NB4 (cell line): ENCODE data around the gene USP12.
A peak's percentile ranks its signal among the peaks of the same experiment; 100 is the strongest.

ENCODE experiments used
- DNase-seq: peaks from one replicate; pipeline ENCODE4 v3.0.0; 2010; ENCODE audit warnings: low read depth
- H3K4me3 ChIP-seq: one replicate; pipeline ENCODE4 v1.5.1; 2011; ENCODE audit warnings: mild to moderate bottlenecking, low read depth, low read length, moderate library complexity
- MAX ChIP-seq: IDR thresholded peaks from 2 replicates; pipeline ENCODE4 v1.6.1; 2011; ENCODE audit warnings: low read depth, low read length
- MYC ChIP-seq: IDR thresholded peaks from 2 replicates; pipeline ENCODE4 v1.6.1; 2011; ENCODE audit warnings: low read depth, low read length
- POLR2A ChIP-seq: IDR thresholded peaks from 2 replicates; pipeline ENCODE4 v1.6.1; 2011; ENCODE audit warnings: mild to moderate bottlenecking; ENCODE audit not compliant: insufficient read length; ENCODE audit errors: extremely low read depth
- TF ChIP-seq, protein P1 (sequence below): IDR thresholded peaks from one replicate; pipeline ENCODE4 v1.5.1; 2012; ENCODE audit warnings: low read depth, low read length

The USP12 gene, protein sequence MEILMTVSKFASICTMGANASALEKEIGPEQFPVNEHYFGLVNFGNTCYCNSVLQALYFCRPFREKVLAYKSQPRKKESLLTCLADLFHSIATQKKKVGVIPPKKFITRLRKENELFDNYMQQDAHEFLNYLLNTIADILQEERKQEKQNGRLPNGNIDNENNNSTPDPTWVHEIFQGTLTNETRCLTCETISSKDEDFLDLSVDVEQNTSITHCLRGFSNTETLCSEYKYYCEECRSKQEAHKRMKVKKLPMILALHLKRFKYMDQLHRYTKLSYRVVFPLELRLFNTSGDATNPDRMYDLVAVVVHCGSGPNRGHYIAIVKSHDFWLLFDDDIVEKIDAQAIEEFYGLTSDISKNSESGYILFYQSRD

DNA sequence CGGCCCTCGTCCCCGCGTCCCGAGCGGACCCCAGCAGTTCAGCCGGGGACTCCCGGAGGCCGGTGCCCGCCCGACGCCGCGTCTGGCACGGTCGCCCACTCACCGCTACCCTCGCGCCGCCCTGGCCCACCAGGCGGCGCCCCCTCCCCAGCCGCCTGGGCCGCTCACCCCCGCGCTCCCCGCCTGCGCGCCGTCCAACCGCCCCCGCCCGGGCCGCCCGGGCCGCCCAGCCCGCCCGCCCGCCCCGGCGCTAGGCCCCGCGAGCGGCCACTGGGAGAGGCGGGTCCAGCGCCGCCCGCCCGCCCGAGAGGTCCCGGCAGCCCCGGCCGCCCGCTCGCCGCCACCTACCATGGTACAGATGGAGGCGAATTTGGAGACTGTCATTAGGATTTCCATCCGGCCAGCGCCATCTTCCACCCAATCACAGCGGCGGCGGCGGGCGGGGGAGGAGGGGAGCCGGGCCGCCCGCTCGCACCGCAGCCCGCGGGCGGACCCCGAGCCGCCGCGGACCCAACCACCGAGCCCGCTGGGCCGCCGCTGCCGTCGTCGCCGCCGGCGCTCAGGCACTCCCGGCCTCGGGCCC, at the start of gene USP12:
USP12 (minus strand) TSS at position 568 of the 583 bp plus-strand sequence; CDS start at position 396, 172 bp downstream.
- peak within 1 kb of the TSS; percentile 86 for H3K4me3 ChIP-seq
- TF ChIP-seq POLR2A (peak; percentile 71), MYC (no peak)
- DNase-seq, result peak; percentile 71

DNA sequence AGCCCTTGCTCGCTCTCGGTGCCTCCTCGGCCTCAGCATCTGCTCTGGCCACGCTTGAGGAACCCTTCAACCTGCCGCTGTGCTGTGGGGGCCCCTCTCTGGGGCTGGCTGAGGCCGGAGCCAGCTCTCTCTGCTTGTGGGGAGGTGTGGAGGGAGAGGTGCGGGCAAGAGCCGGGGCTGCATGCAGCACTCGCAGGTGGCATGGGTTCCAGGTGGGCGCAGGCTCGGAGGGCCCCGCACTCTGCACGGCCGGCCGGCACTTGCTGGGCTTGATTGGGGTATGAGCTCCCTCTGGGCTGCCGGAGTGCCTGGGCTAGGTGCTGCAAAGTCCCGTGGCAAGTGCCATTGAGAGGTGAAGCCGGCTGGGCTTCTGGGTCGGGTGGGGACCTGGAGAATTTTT, 48.0 kb upstream of the USP12 start:
- no peak for DNase-seq
- no peak overlapping the region for H3K4me3 ChIP-seq
- TF ChIP-seq, protein P1, sequence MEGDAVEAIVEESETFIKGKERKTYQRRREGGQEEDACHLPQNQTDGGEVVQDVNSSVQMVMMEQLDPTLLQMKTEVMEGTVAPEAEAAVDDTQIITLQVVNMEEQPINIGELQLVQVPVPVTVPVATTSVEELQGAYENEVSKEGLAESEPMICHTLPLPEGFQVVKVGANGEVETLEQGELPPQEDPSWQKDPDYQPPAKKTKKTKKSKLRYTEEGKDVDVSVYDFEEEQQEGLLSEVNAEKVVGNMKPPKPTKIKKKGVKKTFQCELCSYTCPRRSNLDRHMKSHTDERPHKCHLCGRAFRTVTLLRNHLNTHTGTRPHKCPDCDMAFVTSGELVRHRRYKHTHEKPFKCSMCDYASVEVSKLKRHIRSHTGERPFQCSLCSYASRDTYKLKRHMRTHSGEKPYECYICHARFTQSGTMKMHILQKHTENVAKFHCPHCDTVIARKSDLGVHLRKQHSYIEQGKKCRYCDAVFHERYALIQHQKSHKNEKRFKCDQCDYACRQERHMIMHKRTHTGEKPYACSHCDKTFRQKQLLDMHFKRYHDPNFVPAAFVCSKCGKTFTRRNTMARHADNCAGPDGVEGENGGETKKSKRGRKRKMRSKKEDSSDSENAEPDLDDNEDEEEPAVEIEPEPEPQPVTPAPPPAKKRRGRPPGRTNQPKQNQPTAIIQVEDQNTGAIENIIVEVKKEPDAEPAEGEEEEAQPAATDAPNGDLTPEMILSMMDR, result no peak
- TF ChIP-seq MYC (no peak), MAX (no peak)

DNA sequence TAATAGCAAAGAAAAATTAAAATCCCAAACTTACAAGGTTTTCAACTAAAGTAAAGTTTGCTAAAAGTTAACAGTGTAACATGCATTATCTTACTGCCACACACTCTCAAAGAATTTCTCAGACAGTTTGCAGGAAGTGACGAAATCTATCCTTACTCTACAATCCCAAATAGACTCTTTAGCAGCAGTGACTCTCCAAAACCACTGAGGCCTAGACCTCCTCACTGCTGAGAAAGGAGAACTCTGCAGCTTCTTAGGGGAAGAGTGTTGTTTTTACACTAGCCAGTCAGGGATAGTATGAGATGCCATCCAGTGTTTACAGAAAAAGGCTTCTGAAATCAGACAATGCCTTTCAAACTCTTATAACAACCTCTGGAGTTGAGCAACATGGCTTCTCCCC, 47.2 kb upstream of the USP12 start:
- DNase-seq, result peak; percentile 73
- peak overlapping the region; percentile 46 for H3K4me3 ChIP-seq

DNA sequence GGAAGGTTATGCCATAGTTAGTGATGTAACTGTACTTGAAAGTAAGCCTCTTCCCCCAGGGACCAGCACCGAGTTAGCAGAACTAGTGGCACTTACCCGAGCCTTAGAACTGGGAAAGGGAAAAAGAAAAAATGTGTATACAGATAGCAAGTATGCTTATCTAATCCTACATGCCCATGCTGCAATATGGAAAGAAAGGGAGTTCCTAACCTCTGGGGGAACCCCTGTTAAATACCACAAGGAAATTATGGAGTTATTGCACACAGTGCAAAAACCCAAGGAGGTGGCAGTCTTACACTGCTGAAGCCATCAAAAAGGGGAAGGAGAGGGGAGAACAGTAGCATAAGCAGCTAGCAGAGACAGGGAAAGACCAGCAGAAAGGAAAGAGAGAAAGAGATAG, 46.2 kb upstream of the USP12 start:
- H3K4me3 ChIP-seq, result peak overlapping the region; percentile 46
- DNase-seq, result peak; percentile 69

GRCh38 chr13:27213386-27213785, 41.8 kb upstream of the USP12 start:
- peak; percentile 77 for DNase-seq
- TF ChIP-seq MYC (peak; percentile 29; the same call in 1 of the 2 replicates), MAX (peak; percentile 31; the same call in 1 of the 2 replicates)
- H3K4me3 ChIP-seq, result peak overlapping the region; percentile 95

DNA sequence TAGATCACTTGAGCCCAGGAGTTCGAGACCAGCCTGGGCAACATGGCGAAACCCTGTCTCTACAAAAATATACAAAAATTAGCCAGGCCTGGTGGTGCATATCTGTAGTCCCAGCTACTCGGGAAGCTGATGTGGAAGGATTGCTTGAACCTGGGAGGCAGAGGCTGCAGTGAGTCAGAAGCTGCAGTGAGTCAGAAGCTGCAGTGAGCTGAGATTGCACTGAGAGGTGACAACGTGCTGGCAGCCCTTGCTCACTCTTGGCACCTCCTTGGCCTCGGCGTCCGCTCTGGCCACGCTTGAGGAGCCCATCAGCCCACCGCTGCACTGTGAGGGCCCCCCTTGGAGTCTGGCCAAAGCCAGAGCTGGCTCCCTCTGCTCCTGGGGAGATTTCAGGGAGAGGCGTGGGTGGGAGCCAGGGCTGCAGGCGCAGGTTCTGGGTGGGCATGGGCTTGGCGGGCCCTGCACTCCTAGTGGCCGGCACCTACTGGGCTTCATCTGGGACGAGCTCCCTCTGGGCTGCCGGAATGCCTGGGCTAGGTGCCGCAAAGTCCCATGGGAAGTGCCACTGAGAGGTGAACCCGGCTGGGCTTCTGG, 40.3 kb upstream of the USP12 start:
- TF ChIP-seq MAX (no peak), POLR2A (no peak), MYC (no peak)
- TF ChIP-seq, protein P1, result no peak
- no peak overlapping the region for H3K4me3 ChIP-seq
- no peak for DNase-seq

DNA sequence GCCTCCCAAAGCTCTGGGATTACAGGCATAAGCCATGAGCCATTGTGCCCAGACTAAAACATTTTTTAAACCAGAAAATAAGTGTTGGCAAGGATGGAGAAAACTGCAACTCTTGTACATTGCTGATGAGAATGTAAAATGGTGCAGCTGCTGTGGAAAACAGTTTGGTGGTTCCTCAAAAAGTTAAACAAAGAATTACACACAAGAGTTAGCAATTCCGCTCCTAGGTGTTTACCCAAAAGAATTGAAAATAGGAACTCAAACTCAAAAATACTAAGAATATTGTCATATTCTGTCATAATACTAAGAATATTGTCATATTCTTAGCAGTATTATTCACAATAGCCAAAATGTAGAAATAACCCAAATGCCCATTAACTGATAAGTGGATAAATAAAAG, 39.7 kb upstream of the USP12 start:
- DNase-seq, result no peak

More for the DNA sequence above, 39.7 kb upstream of the USP12 start:
- no peak for TF ChIP-seq MYC
- TF ChIP-seq MAX, result no peak
- no peak for TF ChIP-seq POLR2A
- TF ChIP-seq, protein P1, result no peak
- no peak overlapping the region for H3K4me3 ChIP-seq
